SHP77 (cell line): ENCODE data around the gene MYLK4.

Source experiments
- DNase-seq, 2 experiments: peaks; one replicate each; lab custom pipeline; 2025; lab: John Stamatoyannopoulos, UW

Gene MYLK4

DNA sequence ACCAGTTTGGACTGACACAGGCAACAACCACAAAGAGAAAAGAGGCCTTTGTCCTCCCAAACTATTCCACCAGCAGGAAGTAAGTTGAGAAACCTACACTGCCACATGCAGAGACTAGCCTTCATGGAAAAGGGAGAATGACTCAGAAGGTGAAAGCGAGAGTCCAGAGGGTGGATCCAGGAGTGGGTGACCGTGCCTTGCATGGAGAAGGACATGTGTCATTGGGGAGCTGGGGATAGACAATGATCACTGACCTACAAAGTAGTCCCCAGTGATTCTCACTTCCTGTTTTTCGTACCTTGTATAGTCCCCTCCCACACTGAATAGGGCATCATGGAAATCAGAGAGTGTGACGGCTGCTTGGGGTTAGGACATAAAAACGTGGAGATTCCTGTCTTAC lies 91.9 kb downstream of the MYLK4 start:
- no peak for DNase-seq

- no peak for DNase-seq
Measured at GRCh38 chr6:2656460-2657079, 94.2 kb downstream of the MYLK4 start.

GRCh38 chr6:2655844-2656433 lies 94.8 kb downstream of the MYLK4 start:
- no peak for DNase-seq

DNA sequence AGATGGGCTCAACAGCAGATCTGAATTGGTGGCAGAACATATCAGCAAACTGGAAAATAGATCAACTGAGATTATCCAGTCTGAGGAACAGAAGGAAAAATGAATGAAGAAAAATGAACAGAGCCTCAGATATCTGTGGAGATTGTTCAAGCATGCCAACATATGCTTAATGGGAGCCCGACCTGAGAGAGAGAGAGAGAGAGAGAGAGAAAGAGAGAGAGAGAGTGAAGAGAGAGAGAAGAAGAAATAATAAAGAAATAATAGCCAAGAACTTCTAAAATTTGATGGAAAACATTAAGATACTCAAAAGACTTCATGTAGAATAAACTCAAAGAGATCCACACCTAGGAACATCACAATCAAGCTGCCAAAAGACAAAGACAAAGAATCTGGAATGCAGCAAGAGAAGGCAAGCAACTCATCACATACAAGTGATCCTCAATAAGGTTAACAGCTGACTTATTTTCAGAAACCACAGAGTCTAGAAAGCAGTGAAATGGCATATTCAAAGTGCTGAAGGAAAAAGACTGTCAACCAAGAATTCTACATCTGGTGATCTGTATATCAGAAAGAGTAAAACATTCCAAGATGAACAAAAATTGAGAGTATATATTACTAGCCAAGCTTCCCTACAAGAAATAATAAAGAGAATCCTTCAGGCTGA lies 97.2 kb downstream of the MYLK4 start:
- DNase-seq, result no peak

GRCh38 chr6:2652611-2653010 lies 98.1 kb downstream of the MYLK4 start:
- no peak for DNase-seq

- DNase-seq, result no peak
Measured at GRCh38 chr6:2651961-2652360, 98.8 kb downstream of the MYLK4 start.

GRCh38 chr6:2651536-2651935 lies 99.2 kb downstream of the MYLK4 start:
- no peak for DNase-seq

- DNase-seq, result no peak
Measured at GRCh38 chr6:2646346-2646745, 104.4 kb downstream of the MYLK4 start.

- DNase-seq, result no peak
Measured at GRCh38 chr6:2643935-2644539, 106.7 kb downstream of the MYLK4 start.

- no peak for DNase-seq
Measured at GRCh38 chr6:2643130-2643529, 107.6 kb downstream of the MYLK4 start.

DNA sequence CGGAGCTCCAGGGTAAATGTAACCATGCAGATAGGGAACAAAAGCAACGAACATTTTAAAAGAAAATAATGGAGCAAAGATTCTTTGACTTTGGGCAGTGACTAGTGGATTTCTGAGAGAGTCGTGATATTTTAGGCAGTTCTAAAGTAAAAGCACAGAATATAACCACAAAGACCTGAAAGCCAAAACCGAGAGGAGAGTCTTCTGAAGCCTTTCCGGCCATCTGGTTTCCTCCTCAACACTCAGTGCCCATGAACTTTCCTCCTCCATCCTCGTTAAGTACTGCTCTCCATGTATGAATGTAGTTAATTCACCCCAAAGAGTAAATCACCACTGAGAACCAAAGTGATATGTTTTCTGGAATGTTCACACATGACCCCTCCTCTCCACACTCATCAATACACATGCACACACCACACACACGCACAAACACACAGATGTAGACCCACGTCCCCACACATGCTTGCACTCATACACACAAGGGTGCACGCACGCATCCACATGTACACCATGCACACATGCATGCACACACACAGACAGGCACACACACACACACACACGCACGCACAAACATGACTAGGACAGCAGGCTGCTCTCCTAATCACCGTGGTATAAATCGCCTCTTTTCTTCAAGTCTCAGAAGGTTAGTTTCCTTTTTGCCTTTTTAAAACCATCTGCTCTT lies 109.5 kb downstream of the MYLK4 start:
- no peak for DNase-seq

- no peak for DNase-seq
Measured at GRCh38 chr6:2640551-2640950, 110.2 kb downstream of the MYLK4 start.

DNA sequence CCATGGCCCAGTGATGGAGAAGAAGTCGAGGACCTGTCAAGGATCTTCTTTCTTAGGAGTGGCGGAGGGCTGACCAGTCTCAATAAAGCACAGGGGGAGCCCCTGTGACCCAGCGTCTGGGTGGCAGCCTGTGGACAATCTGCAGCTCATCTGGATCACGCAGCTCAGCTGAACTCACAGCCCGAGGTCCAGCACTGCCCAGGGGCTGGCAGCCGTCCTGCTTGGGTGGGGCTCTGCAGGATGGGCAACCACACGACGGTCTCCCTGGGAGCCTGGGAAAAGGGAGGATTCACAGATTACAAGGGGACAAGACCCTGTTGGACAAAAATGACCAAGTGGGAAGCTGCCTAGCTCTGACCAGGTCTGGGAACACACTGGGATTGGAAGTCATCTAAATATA lies 110.8 kb downstream of the MYLK4 start:
- DNase-seq, result no peak

GRCh38 chr6:2639167-2639566 lies 111.6 kb downstream of the MYLK4 start:
- DNase-seq, result no peak

GRCh38 chr6:2636672-2637071 lies 114.0 kb downstream of the MYLK4 start:
- DNase-seq, result no peak

GRCh38 chr6:2635911-2636310 lies 114.8 kb downstream of the MYLK4 start:
- DNase-seq, result no peak

GRCh38 chr6:2634139-2634964 lies 116.4 kb downstream of the MYLK4 start:
- peak; percentile 88 to 97 for DNase-seq

GRCh38 chr6:2633736-2634135 lies 117.0 kb downstream of the MYLK4 start:
- no peak for DNase-seq

DNA sequence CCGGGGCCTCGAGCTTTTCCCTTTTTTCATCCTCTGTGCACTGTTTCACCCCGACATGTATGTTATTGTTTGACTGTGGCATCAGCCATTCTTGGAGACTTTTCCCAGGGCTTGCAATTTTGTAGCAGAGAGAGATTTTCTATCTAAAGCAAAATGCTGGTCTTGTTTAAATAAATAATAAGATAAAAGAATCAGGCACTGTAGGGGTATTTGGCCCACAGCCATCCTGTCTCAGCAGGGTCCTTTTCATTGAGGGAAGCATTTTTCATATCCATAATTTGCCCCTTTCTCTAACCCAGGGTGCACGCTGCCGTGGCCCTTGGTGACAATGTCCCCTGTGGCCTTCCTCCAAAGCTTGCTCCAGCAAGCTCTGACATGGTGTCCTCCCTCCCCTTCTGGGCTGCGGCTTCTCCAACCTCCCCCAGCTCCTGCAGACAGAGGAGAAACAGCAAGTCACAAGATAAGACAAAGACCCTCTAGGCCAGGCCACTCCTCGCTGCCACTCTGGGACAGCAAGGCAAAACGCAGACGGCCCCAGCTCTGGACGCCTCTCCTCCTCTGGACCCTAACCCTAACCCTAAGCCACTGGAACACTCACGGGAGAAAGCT lies 117.6 kb downstream of the MYLK4 start:
- no peak for DNase-seq

DNA sequence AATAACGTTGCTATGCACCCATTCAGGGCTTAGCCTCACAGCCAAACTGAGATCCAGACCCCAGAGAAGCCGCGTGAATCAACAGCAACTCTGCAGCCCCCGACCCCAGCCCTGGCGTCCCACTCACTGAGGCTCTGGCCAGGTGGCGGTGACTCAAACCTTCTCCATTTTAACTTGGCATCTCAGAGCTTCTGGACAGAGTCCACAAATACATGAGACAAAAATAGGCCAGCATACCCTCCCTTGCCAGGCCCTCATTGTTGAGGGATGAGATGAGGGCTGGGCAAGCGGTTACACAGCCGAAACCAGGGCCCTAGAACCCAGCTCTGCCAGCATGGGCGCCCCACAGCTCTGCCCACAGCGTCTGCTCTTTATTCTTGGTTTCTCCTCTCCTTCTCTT lies 118.4 kb downstream of the MYLK4 start:
- no peak for DNase-seq

DNA sequence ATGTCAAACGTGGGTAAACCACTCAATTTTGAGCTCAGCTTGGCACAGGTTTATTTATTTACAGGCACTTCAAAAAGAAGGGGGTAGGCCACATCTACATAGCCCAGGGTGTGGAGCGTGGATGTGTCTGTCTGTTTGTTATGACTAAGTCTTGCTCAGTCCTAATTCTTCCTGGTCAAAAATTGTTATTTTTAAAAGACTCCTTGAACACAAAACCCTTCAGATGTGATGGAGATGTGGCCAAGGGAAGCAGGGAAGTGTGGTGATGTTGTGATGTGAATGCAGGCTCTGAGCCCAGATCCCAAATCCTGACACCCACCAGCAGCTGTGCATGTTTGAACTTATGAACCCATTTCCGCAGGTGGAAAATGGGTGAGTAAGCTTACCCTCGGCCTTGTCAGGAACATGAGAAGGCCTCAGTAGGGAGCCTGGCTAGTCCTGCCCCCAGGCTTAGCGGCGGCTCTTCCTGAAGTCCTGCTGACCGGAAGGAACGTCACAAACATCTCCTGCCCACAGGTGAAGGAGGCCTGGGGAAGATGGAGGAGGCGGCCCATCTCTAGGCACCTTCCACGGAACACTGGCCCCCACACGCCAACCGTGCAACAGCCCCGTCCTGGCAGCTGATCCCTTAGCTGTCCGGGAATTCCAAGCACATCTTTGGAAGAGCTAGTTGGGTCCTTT lies 119.7 kb downstream of the MYLK4 start:
- peak; percentile 52 to 82 for DNase-seq
